ENCODE data around the gene PRR29. TPM values are rescaled to one million over a fixed set of nuclear protein-coding genes. Genes with fewer than 3 reads are reported as not detected.
A peak's percentile ranks its signal among the peaks of the same experiment; 100 is the strongest.

PRR29 gene
- polyA plus RNA-seq, 1 of the 3 experiments (the other 2 are of a cell fraction), result 2.7 TPM

- Histone ChIP-seq H3K9ac (no peak overlapping the region), H3K79me2 (ENCODE audit: insufficient read depth) (no peaks in the 10 kb centered on the region), H3K36me3 (replicated peaks in 1 of 2; ENCODE audit: control insufficient read depth in 1 of 2, insufficient read depth in 2 of 2, low read length in 1 of 2) (no peaks in the 10 kb centered on the region), H3K4me1 (ENCODE audit: control insufficient read depth in 1 of 2, insufficient read depth in 2 of 2, low read depth in 1 of 2, low read length in 1 of 2) (peaks cover 0 to 4% of the 10 kb centered on the region in 2 experiments; a peak in 1 of 4 replicates), H3K4me3 (ENCODE audit: low read depth in 2 of 2, low read length in 1 of 2) (no peak overlapping the region), H3K27me3 (ENCODE audit: insufficient read depth) (no peaks in the 10 kb centered on the region), H4K20me1 (ENCODE audit: insufficient read depth) (no peaks in the 10 kb centered on the region), H3K4me2 (no peak overlapping the region), H3K9me2 (no peaks in the 10 kb centered on the region), H3F3A (replicated peaks; ENCODE audit: insufficient read depth) (no peaks in the 10 kb centered on the region), H2AFZ (ENCODE audit: low read depth) (no peak overlapping the region), H3K9me3 (no peaks in the 10 kb centered on the region), H3K27ac (ENCODE audit: low read depth in 2 of 2, low read length in 1 of 2) (no peak overlapping the region)
- CTCF ChIA-PET, result interaction anchor here (0.8 to 2.7 kb wide), 15 partner anchors 10 to 297 kb away, joined by 3 to 22 read pairs (median 4); partner anchors contain the start of genes CSHL1 and GH1
- TF ChIP-seq USF1 (IDR thresholded peaks at IDR 0.05; ENCODE audit: borderline replicate concordance, low read depth) (peak; percentile 41; the same call in 1 of the 2 replicates), REST (IDR thresholded peaks at IDR 0.05; ENCODE audit: low read depth, low read length) (no peak), EZH2phosphoT487 (IDR thresholded peaks at IDR 0.05; ENCODE audit: borderline replicate concordance, low read depth) (no peak), JUND (IDR thresholded peaks at IDR 0.05) (no peak; the same call in 1 of the 2 replicates), NRF1 (IDR thresholded peaks at IDR 0.05; ENCODE audit: low read depth, low read length) (0 out of 2 replicates have a peak, but pooled peaks have one; percentile 14), TCF12 (IDR thresholded peaks at IDR 0.05) (peak; percentile 68), FOSL2 (IDR thresholded peaks at IDR 0.05; ENCODE audit: borderline replicate concordance, low read depth) (peak; percentile 96)
- TF ChIP-seq, protein P1, sequence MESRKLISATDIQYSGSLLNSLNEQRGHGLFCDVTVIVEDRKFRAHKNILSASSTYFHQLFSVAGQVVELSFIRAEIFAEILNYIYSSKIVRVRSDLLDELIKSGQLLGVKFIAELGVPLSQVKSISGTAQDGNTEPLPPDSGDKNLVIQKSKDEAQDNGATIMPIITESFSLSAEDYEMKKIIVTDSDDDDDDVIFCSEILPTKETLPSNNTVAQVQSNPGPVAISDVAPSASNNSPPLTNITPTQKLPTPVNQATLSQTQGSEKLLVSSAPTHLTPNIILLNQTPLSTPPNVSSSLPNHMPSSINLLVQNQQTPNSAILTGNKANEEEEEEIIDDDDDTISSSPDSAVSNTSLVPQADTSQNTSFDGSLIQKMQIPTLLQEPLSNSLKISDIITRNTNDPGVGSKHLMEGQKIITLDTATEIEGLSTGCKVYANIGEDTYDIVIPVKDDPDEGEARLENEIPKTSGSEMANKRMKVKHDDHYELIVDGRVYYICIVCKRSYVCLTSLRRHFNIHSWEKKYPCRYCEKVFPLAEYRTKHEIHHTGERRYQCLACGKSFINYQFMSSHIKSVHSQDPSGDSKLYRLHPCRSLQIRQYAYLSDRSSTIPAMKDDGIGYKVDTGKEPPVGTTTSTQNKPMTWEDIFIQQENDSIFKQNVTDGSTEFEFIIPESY (IDR thresholded peaks at IDR 0.05; ENCODE audit: borderline replicate concordance, low read depth), result peak; percentile 48; the same call in 1 of the 2 replicates
- TF ChIP-seq, protein P2, sequence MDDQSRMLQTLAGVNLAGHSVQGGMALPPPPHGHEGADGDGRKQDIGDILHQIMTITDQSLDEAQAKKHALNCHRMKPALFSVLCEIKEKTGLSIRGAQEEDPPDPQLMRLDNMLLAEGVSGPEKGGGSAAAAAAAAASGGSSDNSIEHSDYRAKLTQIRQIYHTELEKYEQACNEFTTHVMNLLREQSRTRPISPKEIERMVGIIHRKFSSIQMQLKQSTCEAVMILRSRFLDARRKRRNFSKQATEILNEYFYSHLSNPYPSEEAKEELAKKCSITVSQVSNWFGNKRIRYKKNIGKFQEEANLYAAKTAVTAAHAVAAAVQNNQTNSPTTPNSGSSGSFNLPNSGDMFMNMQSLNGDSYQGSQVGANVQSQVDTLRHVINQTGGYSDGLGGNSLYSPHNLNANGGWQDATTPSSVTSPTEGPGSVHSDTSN (IDR thresholded peaks at IDR 0.05), result peak; percentile 24; the same call in 1 of the 2 replicates
- TF ChIP-seq, protein P3, sequence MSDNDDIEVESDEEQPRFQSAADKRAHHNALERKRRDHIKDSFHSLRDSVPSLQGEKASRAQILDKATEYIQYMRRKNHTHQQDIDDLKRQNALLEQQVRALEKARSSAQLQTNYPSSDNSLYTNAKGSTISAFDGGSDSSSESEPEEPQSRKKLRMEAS (IDR thresholded peaks at IDR 0.05; ENCODE audit: low read depth), result peak; percentile 46; the same call in 1 of the 2 replicates
- POLR2A ChIA-PET, result interaction anchor here (0.7 kb wide), 1 partner anchor 9 kb away, joined by 3 read pairs; no protein-coding TSS in a partner anchor
- DNase-seq, result no peak
- WGBS (ENCODE audit: low lambda C conversion rate), result 91% methylated on average over 16 of the region's 16 CpGs
Observed at GRCh38 chr17:63984651-63985386, 13.3 kb upstream of the PRR29 start.

All from SK-N-SH (cell line).